Hepatocyte (in vitro differentiated cells): ENCODE data around the gene PRSS1. TPM values are rescaled to one million over a fixed set of nuclear protein-coding genes. Genes with fewer than 3 reads are reported as not detected.

Source experiments
- DNase-seq: peaks from one replicate; pipeline ENCODE4 v3.0.0-alpha.2; 2016; ENCODE audit warnings: low spot score
- H2AFZ ChIP-seq: fragments of 200-600 bp; sonication (generic); 2 replicates; pipeline ENCODE4 v1.6.0; 2016; ENCODE audit warnings: antibody characterized with exemption, mild to moderate bottlenecking
- H3K27ac ChIP-seq: fragments of 200-600 bp; sonication (generic); 2 replicates; pipeline ENCODE4 v1.5.1; 2016; ENCODE audit warnings: mild to moderate bottlenecking
- H3K27me3 ChIP-seq: fragments of 200-600 bp; sonication (generic); 2 replicates; pipeline ENCODE4 v1.6.1; 2016
- H3K36me3 ChIP-seq: fragments of 200-600 bp; sonication (generic); replicated peaks from 2 replicates; pipeline ENCODE4 v1.5.1; 2016; ENCODE audit warnings: low read depth; ENCODE audit not compliant: insufficient read depth
- H3K4me1 ChIP-seq: fragments of 200-600 bp; sonication (generic); 2 replicates; pipeline ENCODE4 v1.5.1; 2016; ENCODE audit warnings: mild to moderate bottlenecking, moderate library complexity; ENCODE audit not compliant: insufficient read depth
- H3K4me2 ChIP-seq: fragments of 200-600 bp; sonication (generic); 2 replicates; pipeline ENCODE4 v1.6.0; 2016
- H3K4me3 ChIP-seq: fragments of 200-600 bp; sonication (generic); 2 replicates; pipeline ENCODE4 v1.5.1; 2016; ENCODE audit warnings: mild to moderate bottlenecking
- H3K79me2 ChIP-seq: fragments of 200-600 bp; sonication (generic); 2 replicates; pipeline ENCODE4 v1.6.0; 2017; ENCODE audit warnings: mild to moderate bottlenecking
- H3K9me2 ChIP-seq: fragments of 200-600 bp; sonication (generic); replicated peaks from 2 replicates; pipeline ENCODE4 v1.6.0; 2017; ENCODE audit warnings: mild to moderate bottlenecking; ENCODE audit not compliant: insufficient read depth
- H3K9me3 ChIP-seq: fragments of 200-600 bp; sonication (generic); 2 replicates; pipeline ENCODE4 v1.5.1; 2016; ENCODE audit warnings: low read depth, mild to moderate bottlenecking
- H4K20me1 ChIP-seq: fragments of 200-600 bp; sonication (generic); 2 replicates; pipeline ENCODE4 v1.6.0; 2016; ENCODE audit warnings: mild to moderate bottlenecking; ENCODE audit not compliant: insufficient read depth, poor library complexity, severe bottlenecking
- CTCF ChIP-seq: fragments of 200-600 bp; sonication (generic); IDR thresholded peaks from 2 replicates; pipeline ENCODE4 v1.5.1; 2016; ENCODE audit warnings: antibody characterized with exemption, mild to moderate bottlenecking; ENCODE audit not compliant: poor library complexity
- EZH2 ChIP-seq: fragments of 200-600 bp; sonication (generic); IDR thresholded peaks from 2 replicates; pipeline ENCODE4 v1.6.1; 2016; ENCODE audit warnings: antibody characterized with exemption, mild to moderate bottlenecking, borderline replicate concordance
- EZH2phosphoT487 ChIP-seq: fragments of 200-600 bp; sonication (generic); IDR thresholded peaks from one replicate; pipeline ENCODE4 v1.6.1; 2018; ENCODE audit warnings: antibody characterized with exemption, mild to moderate bottlenecking, low read depth, moderate library complexity; ENCODE audit not compliant: unreplicated experiment, severe bottlenecking
- WGBS: methylation state at CpG from one replicate; pipeline ENCODE4 v1.1.6; 2016; ENCODE audit warnings: low lambda C conversion rate; ENCODE audit errors: missing lambda C conversion rate; 5-methylcytosine and 5-hydroxymethylcytosine counted together
- polyA plus RNA-seq: library from polyadenylated mRNA; unstranded; fragments of >200 nt; fragmentation: Nextera tagmentation; extraction: Ambion mirVana; gene quantifications from 2 replicates; pipeline ENCODE4 v1.2.1, GENCODE V29; 2016
- total RNA-seq: library from RNA; depleted of rRNA; stranded (reverse); fragments of >200 nt; gene quantifications from 2 replicates; pipeline ENCODE4 v1.2.3, GENCODE V29; 2014

The PRSS1 gene
- total and polyA plus RNA-seq, 2 experiments from 2014 or later: 67.6 to 71.2 TPM

GRCh38 chr7:142787783-142788182 lies 38.5 kb downstream of the PRSS1 start:
- no peaks in the 10 kb centered on the region for H3K36me3 ChIP-seq
- H3K4me2 ChIP-seq: no peak overlapping the region
- no peak for TF ChIP-seq EZH2phosphoT487
- TF ChIP-seq EZH2: no peak
- no peak for TF ChIP-seq CTCF
- DNase-seq: no peak
- H3K4me3 ChIP-seq: no peak overlapping the region
- H3K79me2 ChIP-seq: no peaks in the 10 kb centered on the region
- peaks cover 3% of the 10 kb centered on the region for H3K27me3 ChIP-seq
- no peaks in the 10 kb centered on the region for H3K9me3 ChIP-seq
- no peak overlapping the region for H2AFZ ChIP-seq
- no peaks in the 10 kb centered on the region for H3K9me2 ChIP-seq
- no peaks in the 10 kb centered on the region for H3K4me1 ChIP-seq
- WGBS: 92% methylated on average over 6 of the region's 6 CpGs
- H4K20me1 ChIP-seq: no peaks in the 10 kb centered on the region
- H3K27ac ChIP-seq: no peak overlapping the region

- no peaks in the 10 kb centered on the region for H3K79me2 ChIP-seq
- no peaks in the 10 kb centered on the region for H3K9me2 ChIP-seq
- TF ChIP-seq EZH2phosphoT487: no peak
- no peak for TF ChIP-seq EZH2
- TF ChIP-seq CTCF: no peak
- 88% methylated on average over 10 of the region's 10 CpGs for WGBS
- no peaks in the 10 kb centered on the region for H3K4me1 ChIP-seq
- H3K36me3 ChIP-seq: no peaks in the 10 kb centered on the region
- H3K9me3 ChIP-seq: no peaks in the 10 kb centered on the region
- no peak overlapping the region for H2AFZ ChIP-seq
- no peaks in the 10 kb centered on the region for H4K20me1 ChIP-seq
- H3K27me3 ChIP-seq: peaks cover 8% of the 10 kb centered on the region
- no peak overlapping the region for H3K4me3 ChIP-seq
- no peak overlapping the region for H3K27ac ChIP-seq
- no peak for DNase-seq
- H3K4me2 ChIP-seq: no peak overlapping the region
Observed at GRCh38 chr7:142788303-142789289, 39.3 kb downstream of the PRSS1 start.

- Histone ChIP-seq H3K4me3 (no peak overlapping the region), H2AFZ (no peak overlapping the region), H3K9me2 (no peaks in the 10 kb centered on the region), H3K79me2 (no peaks in the 10 kb centered on the region), H3K36me3 (no peaks in the 10 kb centered on the region), H3K27me3 (peaks cover 16% of the 10 kb centered on the region), H3K27ac (no peak overlapping the region), H4K20me1 (no peaks in the 10 kb centered on the region), H3K4me2 (no peak overlapping the region), H3K9me3 (no peaks in the 10 kb centered on the region), H3K4me1 (no peaks in the 10 kb centered on the region)
- no peak for DNase-seq
- WGBS: 94% methylated on average over 2 of the region's 2 CpGs
- TF ChIP-seq CTCF: no peak
- TF ChIP-seq EZH2phosphoT487: no peak
- TF ChIP-seq EZH2: no peak
Observed at GRCh38 chr7:142789441-142789840, 40.2 kb downstream of the PRSS1 start.
